IPS DF 4.7 (cell line): Measurements from ENCODE around the gene ST8SIA6.
"Not testable (repeated sequence)": the region's sequence is repeated elsewhere in the genome, so short reads cannot be mapped to it uniquely, and the experiment has no call there.

Experiments used
- DNase-seq: peaks from one replicate; pipeline ENCODE4 v3.0.0-alpha.2; 2013; ENCODE audit warnings: low spot score; ENCODE audit errors: extremely low read depth

ST8SIA6 gene

DNA sequence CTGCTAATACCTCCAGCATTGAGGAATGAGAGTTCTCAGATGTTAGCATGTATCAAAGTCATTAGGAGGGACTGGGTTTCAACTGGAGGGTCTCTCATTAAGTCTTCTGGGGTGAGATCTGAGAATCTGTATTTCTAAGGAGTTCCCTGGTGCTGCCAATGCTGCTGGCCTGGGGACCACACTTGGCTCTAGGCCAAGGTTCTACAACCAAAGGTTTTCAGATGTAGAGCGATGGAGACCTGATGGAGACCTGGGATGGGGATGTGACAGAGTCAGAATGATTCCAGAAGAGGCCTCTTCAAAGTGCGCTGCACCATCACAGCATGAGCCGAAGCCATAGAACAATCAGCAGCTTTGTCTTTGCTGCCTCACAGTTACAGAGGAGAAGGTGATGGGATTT lies 27.2 kb downstream of the ST8SIA6 start:
- no peak for DNase-seq

- DNase-seq: no peak
These were observed 28.1 kb downstream of the ST8SIA6 start for GRCh38 chr10:17426263-17426750.

- DNase-seq: no peak
These were observed 28.7 kb downstream of the ST8SIA6 start for GRCh38 chr10:17425584-17426262.

DNA sequence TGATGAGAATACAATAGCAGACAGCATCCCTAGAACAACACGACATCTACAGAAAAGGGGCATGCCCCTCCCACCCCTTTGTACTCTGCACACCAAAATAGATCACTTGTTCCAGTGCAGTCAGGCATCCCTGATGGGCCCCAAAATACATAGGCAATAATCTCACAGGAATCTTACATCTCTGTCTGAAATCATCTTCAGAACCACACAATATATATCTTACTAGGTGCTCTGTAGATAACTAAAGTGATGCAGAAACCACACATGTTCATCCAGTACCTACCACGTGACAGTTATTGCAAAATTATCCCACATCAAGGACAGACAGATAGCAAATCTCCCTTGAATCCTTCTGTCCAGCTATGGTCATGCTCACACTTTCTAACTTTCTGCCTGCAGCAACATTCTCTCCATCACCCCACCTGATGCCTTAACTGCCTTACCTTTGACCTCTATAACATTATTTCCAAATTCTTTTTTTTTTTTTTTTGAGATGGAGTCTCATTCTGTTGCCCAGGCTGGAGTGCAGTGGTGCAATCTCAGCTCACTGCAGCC lies 30.7 kb downstream of the ST8SIA6 start:
- no peak for DNase-seq

GRCh38 chr10:17422931-17423330 lies 31.5 kb downstream of the ST8SIA6 start:
- DNase-seq: no peak

DNA sequence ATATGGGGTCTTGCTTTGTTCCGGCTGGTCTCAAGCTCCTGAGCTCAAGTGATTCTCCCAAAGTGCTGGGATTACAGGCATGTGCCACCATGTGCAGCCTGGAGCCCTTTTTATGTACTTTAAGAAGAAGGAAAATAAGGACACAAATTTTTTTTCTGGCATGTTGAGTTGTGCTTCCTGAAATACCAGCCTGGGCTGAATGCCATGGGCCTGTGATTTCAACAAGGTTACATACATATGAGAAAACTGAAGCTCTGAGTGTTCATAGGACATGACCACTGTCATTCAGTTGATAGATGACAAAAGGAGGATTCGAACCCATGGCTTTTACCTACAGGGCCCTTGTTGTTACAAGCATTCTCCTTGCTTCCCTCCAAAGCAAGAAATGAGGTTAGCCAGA lies 36.1 kb downstream of the ST8SIA6 start:
- DNase-seq: no peak

DNA sequence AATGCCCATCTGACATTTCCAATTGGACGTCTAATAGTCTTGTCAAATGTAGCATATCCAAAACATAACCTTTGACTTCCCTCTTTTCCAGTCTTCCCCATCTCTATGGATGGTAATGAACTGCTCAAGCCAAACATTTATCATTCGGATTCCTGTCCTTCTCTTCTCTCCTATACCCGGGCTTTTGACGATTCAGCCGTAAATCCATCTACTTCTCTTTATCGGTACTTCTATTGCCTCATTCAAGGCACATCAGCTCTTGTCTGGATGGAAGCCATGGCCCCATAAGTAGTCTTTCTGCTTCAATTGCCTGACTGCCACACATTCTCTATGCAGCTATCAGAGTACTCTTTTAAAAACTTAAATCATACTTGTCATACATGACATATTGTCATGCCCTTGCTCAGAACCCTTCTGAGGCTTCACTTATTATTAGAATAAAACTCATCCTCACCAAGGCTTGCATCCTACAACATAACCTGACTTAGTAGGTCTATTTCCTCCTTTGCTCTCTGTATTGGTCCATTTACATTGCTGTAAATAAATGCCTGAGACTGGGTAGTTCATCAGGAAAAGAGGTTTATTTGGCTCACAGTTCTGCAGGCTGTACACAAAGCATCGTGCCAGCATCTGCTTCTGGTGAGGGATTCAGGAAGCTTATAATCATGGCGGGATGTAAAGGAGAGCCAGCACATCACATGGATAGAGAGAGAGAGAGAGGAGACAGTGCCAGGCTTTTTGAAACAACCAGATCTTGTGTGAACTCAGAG lies 37.8 kb downstream of the ST8SIA6 start:
- DNase-seq: no peak

DNA sequence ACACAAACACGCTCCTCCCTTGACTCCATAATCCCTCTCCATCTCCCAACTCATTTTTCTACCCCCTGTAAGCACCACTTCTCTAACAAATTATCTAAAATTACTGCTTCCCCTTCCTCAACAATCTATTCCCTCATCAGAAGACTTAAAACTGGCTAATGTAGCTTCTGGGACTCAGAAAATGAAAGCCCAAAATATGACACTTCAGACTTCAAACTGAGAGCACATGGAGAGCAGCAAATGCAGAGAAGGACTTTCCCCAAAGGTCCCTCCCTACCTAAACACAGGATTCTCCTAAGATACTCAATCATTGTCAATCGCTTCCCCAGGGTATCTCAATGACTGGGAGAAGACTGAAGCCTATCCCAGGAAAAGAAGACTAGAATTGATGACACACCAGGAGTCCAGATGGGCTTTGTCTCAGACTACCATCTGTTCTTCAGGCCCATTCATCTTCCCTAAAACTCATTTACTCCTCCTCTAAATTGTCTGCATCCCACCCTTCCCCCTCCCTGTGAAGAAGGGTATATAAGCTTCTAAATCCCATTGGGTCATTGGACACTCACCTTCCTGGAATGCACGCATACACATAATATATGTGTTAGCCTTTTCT lies 39.2 kb downstream of the ST8SIA6 start:
- DNase-seq: no peak

DNA sequence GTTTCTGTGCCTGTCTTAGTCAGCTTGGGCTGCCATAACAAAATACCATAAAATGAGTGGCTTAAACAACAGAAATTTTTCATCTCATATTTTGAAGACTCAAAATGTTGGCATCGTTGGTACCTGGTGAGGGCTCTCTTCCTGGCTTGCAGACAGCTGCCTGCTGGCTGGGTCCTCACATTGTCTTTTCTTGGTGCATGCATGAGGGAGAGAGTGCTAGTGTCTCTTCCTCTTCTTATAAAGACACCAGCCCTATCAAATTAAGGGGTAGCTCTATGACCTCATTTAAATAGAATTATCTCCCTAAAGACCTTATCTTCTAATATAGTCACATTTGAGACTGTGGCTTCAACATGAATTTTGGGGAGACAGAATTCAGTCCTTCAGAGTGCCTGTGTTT lies 39.9 kb downstream of the ST8SIA6 start:
- no peak for DNase-seq

DNA sequence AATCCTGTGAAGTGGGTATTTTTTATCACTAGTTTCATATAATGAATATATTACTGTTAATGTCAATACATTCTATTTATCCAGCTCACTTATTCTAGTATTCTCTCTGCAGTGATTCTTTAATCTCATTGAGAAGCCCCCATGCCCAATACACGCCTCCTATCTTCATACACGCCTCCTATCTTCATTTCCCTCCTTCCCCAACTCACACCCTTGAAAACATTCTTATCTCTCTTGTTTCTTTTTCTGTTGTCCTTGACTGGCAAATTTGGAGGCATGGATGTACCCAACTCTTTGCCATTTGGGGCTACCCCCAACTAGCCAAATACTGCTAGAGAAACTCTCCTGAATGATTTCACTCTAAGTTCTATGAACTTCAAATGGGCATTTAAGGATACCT lies 40.5 kb downstream of the ST8SIA6 start:
- DNase-seq: no peak

GRCh38 chr10:17412323-17412722 lies 42.1 kb downstream of the ST8SIA6 start:
- DNase-seq: no peak

DNA sequence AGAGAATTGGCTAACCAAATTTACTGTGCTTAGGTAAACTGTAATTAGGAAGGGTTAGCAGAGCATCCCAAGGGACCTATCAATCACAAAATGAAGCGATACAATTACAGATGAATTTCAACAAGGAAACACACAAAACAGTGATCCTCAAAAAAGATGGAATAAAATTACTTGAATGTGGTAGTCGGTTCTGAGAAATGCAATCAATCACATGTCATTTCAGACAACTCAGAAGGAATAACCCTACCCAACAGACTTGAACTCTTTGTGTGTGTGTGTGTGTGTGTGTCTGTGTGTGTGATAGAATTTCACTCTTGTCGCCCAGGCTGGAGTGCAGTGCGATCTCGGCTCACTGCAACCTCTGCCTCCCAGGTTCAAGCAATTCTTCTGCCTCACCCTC lies 43.5 kb downstream of the ST8SIA6 start:
- no peak for DNase-seq

- no peak for DNase-seq
These were observed 45.1 kb downstream of the ST8SIA6 start for GRCh38 chr10:17409170-17409733.

DNA sequence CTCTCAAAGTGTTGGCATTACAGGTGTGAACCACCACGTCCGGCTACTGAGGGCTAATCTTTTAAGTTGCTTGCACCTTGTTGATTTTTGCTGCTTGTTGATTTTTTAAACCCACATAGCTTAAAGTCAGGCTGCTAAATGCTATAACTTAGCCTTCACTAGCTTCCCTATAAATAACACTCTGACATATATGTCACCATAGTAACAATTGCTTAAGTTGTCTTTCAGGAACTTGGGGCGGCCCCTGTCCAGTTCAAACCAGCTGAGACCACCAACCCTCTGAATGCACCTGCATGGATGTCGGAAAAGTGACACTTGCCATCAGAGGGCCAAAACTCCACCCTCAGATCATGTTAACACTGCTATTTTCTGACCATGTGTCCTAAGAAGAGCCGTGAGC lies 47.3 kb downstream of the ST8SIA6 start:
- DNase-seq: no peak

DNA sequence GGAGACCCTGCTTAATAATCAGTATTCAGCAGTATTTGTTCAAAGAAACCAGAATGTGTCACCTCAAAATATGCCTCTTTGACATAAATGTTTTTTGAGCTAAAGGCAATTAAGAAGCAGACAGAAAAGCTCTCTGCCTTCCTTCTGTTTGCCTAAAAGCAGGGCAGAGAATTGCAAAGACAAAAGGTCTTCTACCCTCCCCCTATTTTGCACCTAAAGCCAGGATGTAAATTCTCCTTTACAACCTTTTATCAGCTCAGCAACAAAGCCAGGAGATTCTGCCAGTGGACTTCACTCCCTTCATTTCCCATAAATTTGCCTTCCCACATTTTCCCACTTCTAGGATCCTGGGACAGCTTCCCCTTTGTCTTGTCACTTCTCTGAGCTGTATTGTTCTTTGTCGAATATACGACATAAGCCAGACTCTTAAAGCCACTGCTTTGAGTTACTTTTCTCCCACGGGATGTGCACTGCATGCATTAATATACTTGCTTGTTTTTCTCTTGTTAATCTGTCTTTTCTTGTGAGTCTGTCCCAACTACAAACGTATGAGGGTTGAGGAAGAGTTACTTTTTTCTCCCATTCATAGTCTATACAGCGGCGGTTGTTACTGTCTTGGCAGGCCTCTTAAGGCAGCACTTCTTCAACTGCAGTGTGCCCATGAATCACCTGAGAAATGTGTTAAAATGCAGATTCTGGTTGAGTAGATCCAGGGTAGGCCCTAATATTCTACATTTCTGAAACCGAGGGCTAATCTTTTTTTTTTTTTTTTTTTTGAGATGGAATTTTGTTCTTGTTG lies 48.2 kb downstream of the ST8SIA6 start:
- no peak for DNase-seq

DNA sequence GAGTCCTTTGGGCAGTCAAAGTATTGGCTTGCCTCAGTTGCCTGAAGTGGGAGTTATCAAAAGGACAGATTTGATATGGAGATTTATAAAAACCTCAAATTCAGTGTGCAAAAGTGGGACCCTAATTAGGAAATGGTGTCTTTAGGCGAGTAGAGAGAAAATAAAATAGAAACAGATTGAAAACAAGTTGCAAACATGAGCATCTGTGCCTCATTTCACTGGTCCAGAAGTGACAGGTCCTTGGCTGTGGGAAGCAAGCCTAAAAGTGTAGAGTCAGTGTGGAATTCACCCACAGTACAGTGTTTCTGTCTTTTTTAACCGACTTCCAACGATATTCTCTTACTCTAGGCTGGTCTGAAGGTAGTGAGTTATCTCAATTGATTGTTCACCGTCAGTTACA lies 51.2 kb downstream of the ST8SIA6 start:
- no peak for DNase-seq

- not testable (repeated sequence) for DNase-seq
These were observed 52.4 kb downstream of the ST8SIA6 start for GRCh38 chr10:17402040-17402439.

DNA sequence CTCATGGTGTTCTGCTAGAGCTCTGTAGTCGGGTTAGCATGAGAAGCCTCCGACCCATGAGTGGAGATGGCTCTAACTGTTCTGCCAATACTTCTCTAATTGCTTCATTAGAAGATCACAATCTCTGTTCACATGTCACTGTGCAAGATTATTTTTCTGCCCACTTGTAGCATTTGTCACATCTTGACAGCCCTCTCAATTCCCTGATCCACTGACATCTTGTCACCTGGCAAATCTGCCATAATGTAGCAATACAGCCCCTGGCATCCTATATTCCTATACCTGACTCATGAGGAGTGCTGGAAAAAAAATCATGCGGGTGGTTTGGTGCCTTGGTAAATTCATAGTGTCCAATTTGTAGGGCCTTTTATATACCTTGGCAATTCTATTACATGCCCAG lies 58.4 kb downstream of the ST8SIA6 start:
- DNase-seq: no peak

GRCh38 chr10:17394854-17395253 lies 59.5 kb downstream of the ST8SIA6 start:
- DNase-seq: no peak

GRCh38 chr10:17387861-17388503 lies 66.4 kb downstream of the ST8SIA6 start:
- no peak for DNase-seq
